ENCODE results near the gene SPATA20. TPM values are rescaled to one million over a fixed set of nuclear protein-coding genes. Genes with fewer than 3 reads are reported as not detected.

Gene SPATA20
- total RNA-seq, 1 experiment from 2014 or later = 24.6 TPM

GRCh38 chr17:50547736-50548083, 736 bp downstream of the SPATA20 start:
- Mint-ChIP-seq H3K4me1 (peaks cover 14% of the 10 kb centered on the region), H3K36me3 (no peaks in the 10 kb centered on the region), H3K27ac (no peak overlapping the region), H3K4me3 (peak overlapping the region; percentile 66), H3K27me3 (ENCODE audit: low read depth) (peaks cover 8% of the 10 kb centered on the region), H3K9me3 (no peaks in the 10 kb centered on the region)
- CTCF ChIA-PET = interaction anchor here (0.6 to 2.7 kb wide), 7 partner anchors 15 to 235 kb away, joined by 3 to 25 read pairs (median 4); no protein-coding TSS in a partner anchor
- no peak for ATAC-seq
- POLR2A ChIA-PET = interaction anchor here (1.3 kb wide), 1 partner anchor 12 kb away, joined by 4 read pairs; no protein-coding TSS in a partner anchor
- no peak for DNase-seq (ENCODE audit: low spot score)
- TF ChIP-seq SMAD3 (CRISPR knock-in tag; IDR thresholded peaks at IDR 0.05; ENCODE audit: borderline replicate concordance) (no peak), TCF7 (CRISPR knock-in tag; IDR thresholded peaks at IDR 0.05; ENCODE audit: low read depth) (no peak), EMX1 (CRISPR knock-in tag; IDR thresholded peaks at IDR 0.05) (no peak), NR2C2 (CRISPR knock-in tag; IDR thresholded peaks at IDR 0.05) (no peak), CBFB (CRISPR knock-in tag; IDR thresholded peaks at IDR 0.05; ENCODE audit: low read depth) (no peak), SP1 (CRISPR knock-in tag; conservative IDR thresholded peaks at IDR 0.05) (no peak), ZNF532 (CRISPR knock-in tag; IDR thresholded peaks at IDR 0.05; ENCODE audit: borderline replicate concordance) (no peak), CREB1 (CRISPR knock-in tag; IDR thresholded peaks at IDR 0.05) (no peak), ZNF138 (CRISPR knock-in tag; conservative IDR thresholded peaks at IDR 0.05) (no peak), USF2 (CRISPR knock-in tag; IDR thresholded peaks at IDR 0.05) (no peak)
- TF ChIP-seq, protein P1, sequence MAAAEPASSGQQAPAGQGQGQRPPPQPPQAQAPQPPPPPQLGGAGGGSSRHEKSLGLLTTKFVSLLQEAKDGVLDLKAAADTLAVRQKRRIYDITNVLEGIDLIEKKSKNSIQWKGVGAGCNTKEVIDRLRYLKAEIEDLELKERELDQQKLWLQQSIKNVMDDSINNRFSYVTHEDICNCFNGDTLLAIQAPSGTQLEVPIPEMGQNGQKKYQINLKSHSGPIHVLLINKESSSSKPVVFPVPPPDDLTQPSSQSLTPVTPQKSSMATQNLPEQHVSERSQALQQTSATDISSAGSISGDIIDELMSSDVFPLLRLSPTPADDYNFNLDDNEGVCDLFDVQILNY (CRISPR knock-in tag; IDR thresholded peaks at IDR 0.05) = no peak
- TF ChIP-seq, protein P2, sequence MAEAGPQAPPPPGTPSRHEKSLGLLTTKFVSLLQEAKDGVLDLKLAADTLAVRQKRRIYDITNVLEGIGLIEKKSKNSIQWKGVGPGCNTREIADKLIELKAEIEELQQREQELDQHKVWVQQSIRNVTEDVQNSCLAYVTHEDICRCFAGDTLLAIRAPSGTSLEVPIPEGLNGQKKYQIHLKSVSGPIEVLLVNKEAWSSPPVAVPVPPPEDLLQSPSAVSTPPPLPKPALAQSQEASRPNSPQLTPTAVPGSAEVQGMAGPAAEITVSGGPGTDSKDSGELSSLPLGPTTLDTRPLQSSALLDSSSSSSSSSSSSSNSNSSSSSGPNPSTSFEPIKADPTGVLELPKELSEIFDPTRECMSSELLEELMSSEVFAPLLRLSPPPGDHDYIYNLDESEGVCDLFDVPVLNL (CRISPR knock-in tag; IDR thresholded peaks at IDR 0.05; ENCODE audit: borderline replicate concordance, low read depth) = no peak
- TF ChIP-seq, protein P3, sequence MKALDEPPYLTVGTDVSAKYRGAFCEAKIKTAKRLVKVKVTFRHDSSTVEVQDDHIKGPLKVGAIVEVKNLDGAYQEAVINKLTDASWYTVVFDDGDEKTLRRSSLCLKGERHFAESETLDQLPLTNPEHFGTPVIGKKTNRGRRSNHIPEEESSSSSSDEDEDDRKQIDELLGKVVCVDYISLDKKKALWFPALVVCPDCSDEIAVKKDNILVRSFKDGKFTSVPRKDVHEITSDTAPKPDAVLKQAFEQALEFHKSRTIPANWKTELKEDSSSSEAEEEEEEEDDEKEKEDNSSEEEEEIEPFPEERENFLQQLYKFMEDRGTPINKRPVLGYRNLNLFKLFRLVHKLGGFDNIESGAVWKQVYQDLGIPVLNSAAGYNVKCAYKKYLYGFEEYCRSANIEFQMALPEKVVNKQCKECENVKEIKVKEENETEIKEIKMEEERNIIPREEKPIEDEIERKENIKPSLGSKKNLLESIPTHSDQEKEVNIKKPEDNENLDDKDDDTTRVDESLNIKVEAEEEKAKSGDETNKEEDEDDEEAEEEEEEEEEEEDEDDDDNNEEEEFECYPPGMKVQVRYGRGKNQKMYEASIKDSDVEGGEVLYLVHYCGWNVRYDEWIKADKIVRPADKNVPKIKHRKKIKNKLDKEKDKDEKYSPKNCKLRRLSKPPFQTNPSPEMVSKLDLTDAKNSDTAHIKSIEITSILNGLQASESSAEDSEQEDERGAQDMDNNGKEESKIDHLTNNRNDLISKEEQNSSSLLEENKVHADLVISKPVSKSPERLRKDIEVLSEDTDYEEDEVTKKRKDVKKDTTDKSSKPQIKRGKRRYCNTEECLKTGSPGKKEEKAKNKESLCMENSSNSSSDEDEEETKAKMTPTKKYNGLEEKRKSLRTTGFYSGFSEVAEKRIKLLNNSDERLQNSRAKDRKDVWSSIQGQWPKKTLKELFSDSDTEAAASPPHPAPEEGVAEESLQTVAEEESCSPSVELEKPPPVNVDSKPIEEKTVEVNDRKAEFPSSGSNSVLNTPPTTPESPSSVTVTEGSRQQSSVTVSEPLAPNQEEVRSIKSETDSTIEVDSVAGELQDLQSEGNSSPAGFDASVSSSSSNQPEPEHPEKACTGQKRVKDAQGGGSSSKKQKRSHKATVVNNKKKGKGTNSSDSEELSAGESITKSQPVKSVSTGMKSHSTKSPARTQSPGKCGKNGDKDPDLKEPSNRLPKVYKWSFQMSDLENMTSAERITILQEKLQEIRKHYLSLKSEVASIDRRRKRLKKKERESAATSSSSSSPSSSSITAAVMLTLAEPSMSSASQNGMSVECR (CRISPR knock-in tag; IDR thresholded peaks at IDR 0.05; ENCODE audit: borderline replicate concordance) = no peak

GRCh38 chr17:50548831-50549230, 1.9 kb downstream of the SPATA20 start:
- Mint-ChIP-seq H3K4me3 (no peak overlapping the region), H3K36me3 (no peaks in the 10 kb centered on the region), H3K9me3 (no peaks in the 10 kb centered on the region), H3K27ac (no peak overlapping the region), H3K27me3 (ENCODE audit: low read depth) (peaks cover 8% of the 10 kb centered on the region), H3K4me1 (peaks cover 6% of the 10 kb centered on the region; the same call in 1 of the 2 replicates)
- ATAC-seq (no peak), DNase-seq (ENCODE audit: low spot score) (no peak)
- POLR2A ChIA-PET = no interaction called here
- CTCF ChIA-PET = interaction anchor here (1.1 to 5.6 kb wide), 4 partner anchors 14 to 77 kb away, joined by 4 to 313 read pairs (median 80); partner anchors contain the start of gene CACNA1G
- TF ChIP-seq, protein P4, sequence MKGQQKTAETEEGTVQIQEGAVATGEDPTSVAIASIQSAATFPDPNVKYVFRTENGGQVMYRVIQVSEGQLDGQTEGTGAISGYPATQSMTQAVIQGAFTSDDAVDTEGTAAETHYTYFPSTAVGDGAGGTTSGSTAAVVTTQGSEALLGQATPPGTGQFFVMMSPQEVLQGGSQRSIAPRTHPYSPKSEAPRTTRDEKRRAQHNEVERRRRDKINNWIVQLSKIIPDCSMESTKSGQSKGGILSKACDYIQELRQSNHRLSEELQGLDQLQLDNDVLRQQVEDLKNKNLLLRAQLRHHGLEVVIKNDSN (CRISPR knock-in tag; IDR thresholded peaks at IDR 0.05) = no peak
- no peak for TF ChIP-seq CREM (CRISPR knock-in tag; IDR thresholded peaks at IDR 0.05)
